ENCODE results near the gene MMP15.
"Not testable (repeated sequence)": the region's sequence is repeated elsewhere in the genome, so short reads cannot be mapped to it uniquely, and the experiment has no call there.

The MMP15 gene

GRCh38 chr16:58085584-58086251 is 60.2 kb downstream of the MMP15 start:
- TF ChIP-seq CTCF (IDR thresholded peaks at IDR 0.05; ENCODE audit: low read depth, low read length, missing control alignments), result no peak
- H3K36me3 ChIP-seq (replicated peaks), result no peaks in the 10 kb centered on the region
- in situ Hi-C loops (cut with HindIII; ENCODE audit: low pct_ligation_motif_present, low sequenced_read_pairs), result no loop called here

GRCh38 chr16:58086381-58087208 is 61.0 kb downstream of the MMP15 start:
- DNase-seq, result no peak
- in situ Hi-C loops (cut with HindIII; ENCODE audit: low pct_ligation_motif_present, low sequenced_read_pairs), result no loop called here
- Histone ChIP-seq H3K4me3 (ENCODE audit: low read depth, low read length) (no peak overlapping the region), H3K36me3 (replicated peaks) (no peaks in the 10 kb centered on the region), H3K27ac (no peak overlapping the region), H3K27me3 (replicated peaks) (no peaks in the 10 kb centered on the region)
- no peak for TF ChIP-seq CTCF (IDR thresholded peaks at IDR 0.05; ENCODE audit: low read depth, low read length, missing control alignments)

More at GRCh38 chr16:58085584-58086251, 60.2 kb downstream of the MMP15 start:
- DNase-seq, result no peak
- no peaks in the 10 kb centered on the region for H3K27me3 ChIP-seq (replicated peaks)
- H3K4me3 ChIP-seq (ENCODE audit: low read depth, low read length), result no peak overlapping the region
- H3K27ac ChIP-seq, result no peak overlapping the region

GRCh38 chr16:58087209-58087913 is 61.8 kb downstream of the MMP15 start:
- no peaks in the 10 kb centered on the region for H3K27me3 ChIP-seq (replicated peaks)
- no peak overlapping the region for H3K4me3 ChIP-seq (ENCODE audit: low read depth, low read length)
- in situ Hi-C loops (cut with HindIII; ENCODE audit: low pct_ligation_motif_present, low sequenced_read_pairs), result no loop called here
- H3K27ac ChIP-seq, result no peak overlapping the region
- no peak for DNase-seq
- no peak for TF ChIP-seq CTCF (IDR thresholded peaks at IDR 0.05; ENCODE audit: low read depth, low read length, missing control alignments)
- no peaks in the 10 kb centered on the region for H3K36me3 ChIP-seq (replicated peaks)

- Histone ChIP-seq H3K27ac (no peak overlapping the region), H3K4me3 (ENCODE audit: low read depth, low read length) (no peak overlapping the region), H3K27me3 (replicated peaks) (no peaks in the 10 kb centered on the region), H3K36me3 (replicated peaks) (no peaks in the 10 kb centered on the region)
- in situ Hi-C loops (cut with HindIII; ENCODE audit: low pct_ligation_motif_present, low sequenced_read_pairs), result no loop called here
- TF ChIP-seq CTCF (IDR thresholded peaks at IDR 0.05; ENCODE audit: low read depth, low read length, missing control alignments), result no peak
- DNase-seq, result no peak
Observed at GRCh38 chr16:58088091-58088490, 62.5 kb downstream of the MMP15 start.

- H3K27me3 ChIP-seq (replicated peaks); in situ Hi-C loops (cut with HindIII; ENCODE audit: low pct_ligation_motif_present, low sequenced_read_pairs); H3K36me3 ChIP-seq (replicated peaks); H3K27ac ChIP-seq; DNase-seq; H3K4me3 ChIP-seq (ENCODE audit: low read depth, low read length): not testable (repeated sequence)
Observed at GRCh38 chr16:58090396-58090795, 64.8 kb downstream of the MMP15 start.

- H3K27me3 ChIP-seq (replicated peaks), result no peaks in the 10 kb centered on the region
- H3K36me3 ChIP-seq (replicated peaks), result no peaks in the 10 kb centered on the region
- no peak for TF ChIP-seq CTCF (IDR thresholded peaks at IDR 0.05; ENCODE audit: low read depth, low read length, missing control alignments)
- in situ Hi-C loops (cut with HindIII; ENCODE audit: low pct_ligation_motif_present, low sequenced_read_pairs), result no loop called here
- DNase-seq, result no peak
- no peak overlapping the region for H3K4me3 ChIP-seq (ENCODE audit: low read depth, low read length)
- H3K27ac ChIP-seq, result no peak overlapping the region
Observed at GRCh38 chr16:58094026-58094425, 68.5 kb downstream of the MMP15 start.

Measured in brain microvascular endothelial cell (primary cell).